ENCODE measurements around the gene TLR7. TPM values are rescaled to one million over a fixed set of nuclear protein-coding genes. Genes with fewer than 3 reads are reported as not detected.
A peak's percentile ranks its signal among the peaks of the same experiment; 100 is the strongest.

Gene TLR7
- total RNA-seq, 1 experiment from 2014 or later, result 0.04 TPM

GRCh38 chrX:12891171-12891570 lies 24.3 kb downstream of the TLR7 start:
- DNase-seq (ENCODE audit: low spot score), result no peak

GRCh38 chrX:12891915-12892506 lies 25.1 kb downstream of the TLR7 start:
- no peak for DNase-seq (ENCODE audit: low spot score)

- DNase-seq (ENCODE audit: low spot score), result no peak
Measured at GRCh38 chrX:12892716-12893115, 25.8 kb downstream of the TLR7 start.

- DNase-seq (ENCODE audit: low spot score), result no peak
Measured at GRCh38 chrX:12894074-12895030, 27.5 kb downstream of the TLR7 start.

- DNase-seq (ENCODE audit: low spot score), result no peak
Measured at GRCh38 chrX:12895866-12896265, 29.0 kb downstream of the TLR7 start.

- no peak for DNase-seq (ENCODE audit: low spot score)
Measured at GRCh38 chrX:12896935-12897334, 30.1 kb downstream of the TLR7 start.

GRCh38 chrX:12898073-12898472 lies 31.2 kb downstream of the TLR7 start:
- DNase-seq (ENCODE audit: low spot score), result no peak

GRCh38 chrX:12899506-12899905 lies 32.6 kb downstream of the TLR7 start:
- DNase-seq (ENCODE audit: low spot score), result no peak

- peak; percentile 36 for DNase-seq (ENCODE audit: low spot score)
Measured at GRCh38 chrX:12901486-12901885, 34.6 kb downstream of the TLR7 start.

GRCh38 chrX:12903646-12904045 lies 36.8 kb downstream of the TLR7 start:
- no peak for DNase-seq (ENCODE audit: low spot score)

- no peak for DNase-seq (ENCODE audit: low spot score)
Measured at GRCh38 chrX:12906046-12906761, 39.3 kb downstream of the TLR7 start, which contains the start of gene TLR8. TSS of gene TLR8 (plus strand) at chrX:12906620. CDS start at chrX:12906707, 87 bp downstream.

GRCh38 chrX:12910423-12911121 lies 43.7 kb downstream of the TLR7 start:
- no peak for DNase-seq (ENCODE audit: low spot score)

GRCh38 chrX:12911122-12911470 lies 44.2 kb downstream of the TLR7 start:
- DNase-seq (ENCODE audit: low spot score), result no peak

- no peak for DNase-seq (ENCODE audit: low spot score)
Measured at GRCh38 chrX:12912791-12913482, 46.1 kb downstream of the TLR7 start.

- no peak for DNase-seq (ENCODE audit: low spot score)
Measured at GRCh38 chrX:12917753-12918152, 50.9 kb downstream of the TLR7 start.

GRCh38 chrX:12919051-12919450 lies 52.2 kb downstream of the TLR7 start:
- DNase-seq (ENCODE audit: low spot score), result no peak

- no peak for DNase-seq (ENCODE audit: low spot score)
Measured at GRCh38 chrX:12919620-12920019, 52.7 kb downstream of the TLR7 start.

GRCh38 chrX:12920990-12921389 lies 54.1 kb downstream of the TLR7 start:
- no peak for DNase-seq (ENCODE audit: low spot score)

GRCh38 chrX:12921886-12922598 lies 55.2 kb downstream of the TLR7 start:
- no peak for DNase-seq (ENCODE audit: low spot score)

- no peak for DNase-seq (ENCODE audit: low spot score)
Measured at GRCh38 chrX:12922599-12922919, 55.7 kb downstream of the TLR7 start.

GRCh38 chrX:12929701-12930100 lies 62.8 kb downstream of the TLR7 start:
- DNase-seq (ENCODE audit: low spot score), result no peak
